Muscle layer of duodenum (tissue), 2 donors: ENCODE data around the gene ZNF219.

Experiments used
- H3K27ac ChIP-seq: one replicate; pipeline ENCODE4 v1.7.0; 2013; ENCODE audit warnings: mild to moderate bottlenecking, low read length
- H3K27me3 ChIP-seq: one replicate; pipeline ENCODE4 v1.7.0; 2013; ENCODE audit warnings: low read depth, mild to moderate bottlenecking, control low read depth, low read length
- H3K36me3 ChIP-seq, 2 donors: one replicate each; pipeline ENCODE4 v1.7.0; 2013; ENCODE audit warnings: low read length in 2 of 2, control low read depth in 1 of 2, mild to moderate bottlenecking in 1 of 2; ENCODE audit not compliant: insufficient read depth in 2 of 2, control insufficient read depth in 1 of 2
- H3K4me1 ChIP-seq, 2 donors: one replicate each; pipeline ENCODE4 v1.7.0; 2013; ENCODE audit warnings: low read length in 2 of 2, mild to moderate bottlenecking in 2 of 2, control low read depth in 1 of 2, moderate library complexity in 1 of 2; ENCODE audit not compliant: insufficient read depth in 2 of 2, control insufficient read depth in 1 of 2
- H3K4me3 ChIP-seq, 2 donors: one replicate each; pipeline ENCODE4 v1.7.0; 2013; ENCODE audit warnings: low read length in 2 of 2, low read depth in 1 of 2, mild to moderate bottlenecking in 1 of 2
- H3K9me3 ChIP-seq, 2 donors: one replicate each; pipeline ENCODE4 v1.7.0; 2013; ENCODE audit warnings: low read length in 2 of 2, control low read depth in 1 of 2, mild to moderate bottlenecking in 1 of 2; ENCODE audit not compliant: control insufficient read depth in 1 of 2
- donor health status: healthy.

The ZNF219 gene

DNA sequence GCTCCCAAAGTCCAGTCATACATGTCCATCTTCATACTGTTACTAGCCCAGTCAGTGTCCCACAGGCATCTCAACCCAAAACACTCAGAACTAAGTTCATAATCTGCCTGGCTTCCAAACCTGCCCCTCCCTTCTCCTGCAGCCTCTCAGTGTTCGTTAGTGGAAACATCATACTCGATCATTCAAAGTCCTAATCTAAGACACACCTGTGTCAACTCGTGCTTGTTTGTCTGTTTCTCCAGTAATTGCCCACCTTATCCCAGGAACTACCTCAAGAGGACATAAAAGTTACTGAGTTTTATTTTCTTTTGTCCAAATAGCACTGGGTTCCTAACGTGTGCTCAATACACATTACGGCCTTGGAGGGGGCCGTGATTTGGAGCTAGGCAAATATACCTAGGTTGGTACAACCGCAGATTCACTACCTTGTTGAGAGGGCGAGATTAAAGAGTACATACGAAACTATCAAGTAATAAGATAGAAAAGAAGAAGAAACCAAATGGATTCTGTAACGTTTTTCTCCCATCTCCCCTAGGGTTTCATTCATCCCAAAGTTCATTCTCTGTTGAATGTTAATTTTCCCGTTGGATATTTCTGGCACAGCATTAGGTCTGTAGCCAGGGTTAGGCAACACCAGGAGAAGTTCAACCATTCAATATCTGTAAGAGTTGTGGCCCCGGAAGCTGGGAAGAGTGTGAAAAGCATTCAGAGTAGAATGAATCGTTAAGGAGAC lies 37.7 kb downstream of the ZNF219 start:
- no peak overlapping the region for H3K27ac ChIP-seq
- no peaks in the 10 kb centered on the region for H3K27me3 ChIP-seq
- H3K36me3 ChIP-seq = no peaks in the 10 kb centered on the region
- H3K4me1 ChIP-seq = no peaks in the 10 kb centered on the region
- no peaks in the 10 kb centered on the region for H3K9me3 ChIP-seq
- H3K4me3 ChIP-seq = no peak overlapping the region

- no peaks in the 10 kb centered on the region for H3K36me3 ChIP-seq
- no peaks in the 10 kb centered on the region for H3K27me3 ChIP-seq
- H3K4me3 ChIP-seq = no peak overlapping the region
- no peaks in the 10 kb centered on the region for H3K9me3 ChIP-seq
- no peak overlapping the region for H3K27ac ChIP-seq
- H3K4me1 ChIP-seq = no peaks in the 10 kb centered on the region
Measured at GRCh38 chr14:21059842-21060613, 38.4 kb downstream of the ZNF219 start.

DNA sequence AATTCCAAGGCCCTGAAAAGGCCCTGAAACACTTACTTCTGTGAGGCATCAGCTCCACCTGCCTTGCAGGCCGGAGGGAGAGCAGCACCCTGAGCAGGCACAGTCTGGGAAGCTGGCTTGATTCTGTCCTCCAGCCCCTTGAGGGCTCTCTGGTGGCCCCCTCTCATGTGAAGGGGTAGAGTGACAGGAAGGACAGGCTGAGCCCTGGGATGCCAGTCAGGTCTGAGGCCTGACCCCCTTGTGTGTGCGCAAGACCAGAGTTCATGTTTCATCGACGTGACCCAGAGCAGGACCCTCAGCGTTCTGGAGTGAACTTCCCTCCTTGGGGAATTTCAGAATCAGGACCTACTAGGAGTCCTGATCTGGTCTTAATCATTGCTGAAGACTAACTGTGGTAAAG lies 39.6 kb downstream of the ZNF219 start:
- no peaks in the 10 kb centered on the region for H3K36me3 ChIP-seq
- H3K4me3 ChIP-seq = no peak overlapping the region
- H3K27me3 ChIP-seq = no peaks in the 10 kb centered on the region
- H3K27ac ChIP-seq = no peak overlapping the region
- H3K4me1 ChIP-seq = no peaks in the 10 kb centered on the region
- H3K9me3 ChIP-seq = no peaks in the 10 kb centered on the region

- Histone ChIP-seq H3K27ac (no peak within 1 kb of the TSS), H3K4me1 (no peaks in the 10 kb centered on the region), H3K4me3 (no peak within 1 kb of the TSS)
Measured at GRCh38 chr14:21057803-21058675, 40.4 kb downstream of the ZNF219 start, which contains the start of gene RNASE8. Gene RNASE8, plus strand, starts transcription at chr14:21057822. Its CDS starts 71 bp downstream, at chr14:21057893.

DNA sequence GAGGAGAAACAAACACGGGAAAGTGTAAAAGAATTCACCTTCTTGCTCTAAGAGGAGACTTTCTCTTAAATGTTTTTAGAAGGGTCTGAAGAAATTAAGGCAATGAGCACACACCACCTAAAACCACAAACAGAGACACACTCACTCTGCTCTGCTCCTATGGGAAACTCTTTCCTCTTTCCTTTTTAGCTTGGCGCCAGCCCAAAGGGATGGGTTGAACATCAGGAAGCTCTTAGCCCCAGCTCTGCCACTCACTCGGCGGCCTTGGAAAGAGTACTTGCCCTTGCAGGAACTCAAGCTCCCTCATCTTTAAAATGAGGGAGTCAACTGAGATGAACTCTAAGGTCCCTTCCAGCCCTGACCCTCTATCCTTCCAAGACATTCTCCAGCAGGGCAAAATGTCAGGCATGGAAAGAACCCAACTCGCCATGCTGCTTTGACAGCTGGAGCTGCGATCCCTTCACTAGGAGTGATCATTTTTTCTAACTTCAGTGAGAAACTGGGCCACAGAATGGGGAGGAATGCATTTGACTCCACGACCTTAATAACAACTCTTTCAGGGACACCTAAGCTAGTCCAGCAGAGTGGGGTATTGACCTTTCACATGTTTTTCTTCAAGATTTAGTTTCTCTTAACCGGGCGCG lies 41.8 kb downstream of the ZNF219 start:
- H3K4me1 ChIP-seq = no peaks in the 10 kb centered on the region
- H3K27me3 ChIP-seq = no peaks in the 10 kb centered on the region
- no peaks in the 10 kb centered on the region for H3K9me3 ChIP-seq
- H3K36me3 ChIP-seq = no peaks in the 10 kb centered on the region
- no peak overlapping the region for H3K4me3 ChIP-seq
- no peak overlapping the region for H3K27ac ChIP-seq

More at GRCh38 chr14:21057803-21058675, 40.4 kb downstream of the ZNF219 start, which contains the start of gene RNASE8:
- Histone ChIP-seq H3K36me3 (no peaks in the 10 kb centered on the region), H3K27me3 (no peaks in the 10 kb centered on the region), H3K9me3 (no peaks in the 10 kb centered on the region)

GRCh38 chr14:21055432-21056117 lies 42.9 kb downstream of the ZNF219 start:
- H3K4me1 ChIP-seq = no peaks in the 10 kb centered on the region
- H3K4me3 ChIP-seq = no peak overlapping the region
- no peak overlapping the region for H3K27ac ChIP-seq

GRCh38 chr14:21054768-21055145 lies 43.7 kb downstream of the ZNF219 start:
- Histone ChIP-seq H3K4me1 (no peaks in the 10 kb centered on the region), H3K27ac (no peak overlapping the region), H3K9me3 (no peaks in the 10 kb centered on the region), H3K4me3 (no peak overlapping the region), H3K36me3 (no peaks in the 10 kb centered on the region), H3K27me3 (no peaks in the 10 kb centered on the region)

More at GRCh38 chr14:21055432-21056117, 42.9 kb downstream of the ZNF219 start:
- no peaks in the 10 kb centered on the region for H3K36me3 ChIP-seq
- no peaks in the 10 kb centered on the region for H3K9me3 ChIP-seq
- H3K27me3 ChIP-seq = no peaks in the 10 kb centered on the region

GRCh38 chr14:21054123-21054767 lies 44.2 kb downstream of the ZNF219 start:
- H3K27ac ChIP-seq = peak overlapping the region; percentile 29
- no peaks in the 10 kb centered on the region for H3K9me3 ChIP-seq
- no peaks in the 10 kb centered on the region for H3K4me1 ChIP-seq
- H3K27me3 ChIP-seq = no peaks in the 10 kb centered on the region
- H3K36me3 ChIP-seq = no peaks in the 10 kb centered on the region
- H3K4me3 ChIP-seq = no peak overlapping the region

GRCh38 chr14:21053184-21054122 lies 45.0 kb downstream of the ZNF219 start:
- Histone ChIP-seq H3K27ac (peak overlapping the region; percentile 29), H3K36me3 (no peaks in the 10 kb centered on the region), H3K9me3 (no peaks in the 10 kb centered on the region), H3K4me1 (no peaks in the 10 kb centered on the region), H3K27me3 (no peaks in the 10 kb centered on the region), H3K4me3 (no peak overlapping the region)
